IPS-18a (cell line): Measurements from ENCODE around the gene TMEM106C.

Experiments used
- H3K27ac ChIP-seq: one replicate; pipeline ENCODE4 v1.5.1; 2013; ENCODE audit warnings: low read length
- H3K27me3 ChIP-seq: one replicate; pipeline ENCODE4 v1.6.1; 2013; ENCODE audit warnings: mild to moderate bottlenecking, low read length; ENCODE audit not compliant: control insufficient read depth, insufficient read depth
- H3K36me3 ChIP-seq: one replicate; pipeline ENCODE4 v1.6.1; 2013; ENCODE audit warnings: low read depth, low read length; ENCODE audit not compliant: control insufficient read depth
- H3K4me1 ChIP-seq: one replicate; pipeline ENCODE4 v1.6.1; 2013; ENCODE audit warnings: low read depth, low read length; ENCODE audit not compliant: control insufficient read depth
- H3K4me3 ChIP-seq: one replicate; pipeline ENCODE4 v1.5.1; 2013; ENCODE audit warnings: low read length
- H3K9ac ChIP-seq: one replicate; pipeline ENCODE4 v1.6.1; 2013; ENCODE audit warnings: mild to moderate bottlenecking, low read length, moderate library complexity
- H3K9me3 ChIP-seq: one replicate; pipeline ENCODE4 v1.6.1; 2013; ENCODE audit warnings: low read depth, low read length; ENCODE audit not compliant: control insufficient read depth

The TMEM106C gene

DNA sequence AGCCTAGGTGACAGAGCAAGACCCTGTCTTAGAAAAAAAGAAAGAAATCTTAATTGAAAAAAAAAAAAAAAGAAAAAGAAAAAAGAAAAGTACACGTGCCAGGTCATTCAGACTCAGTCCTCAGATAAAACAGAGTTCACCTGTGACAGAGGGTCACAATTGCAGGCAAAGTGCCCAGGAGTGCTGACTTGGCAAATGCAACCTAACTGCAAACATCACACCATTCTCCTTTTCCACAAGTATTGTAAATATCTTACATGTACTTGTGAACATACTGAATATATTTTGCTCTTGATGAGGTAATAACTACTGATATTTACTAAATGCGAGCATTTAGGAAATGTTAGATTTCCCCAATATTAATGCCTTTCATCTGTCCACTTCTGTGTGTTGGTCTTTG, 49.9 kb downstream of the TMEM106C start:
- Histone ChIP-seq H3K27me3 (peaks cover 100% of the 10 kb centered on the region), H3K9ac (no peak overlapping the region), H3K4me3 (no peak overlapping the region), H3K27ac (no peak overlapping the region), H3K36me3 (no peaks in the 10 kb centered on the region), H3K9me3 (no peaks in the 10 kb centered on the region), H3K4me1 (no peaks in the 10 kb centered on the region)

DNA sequence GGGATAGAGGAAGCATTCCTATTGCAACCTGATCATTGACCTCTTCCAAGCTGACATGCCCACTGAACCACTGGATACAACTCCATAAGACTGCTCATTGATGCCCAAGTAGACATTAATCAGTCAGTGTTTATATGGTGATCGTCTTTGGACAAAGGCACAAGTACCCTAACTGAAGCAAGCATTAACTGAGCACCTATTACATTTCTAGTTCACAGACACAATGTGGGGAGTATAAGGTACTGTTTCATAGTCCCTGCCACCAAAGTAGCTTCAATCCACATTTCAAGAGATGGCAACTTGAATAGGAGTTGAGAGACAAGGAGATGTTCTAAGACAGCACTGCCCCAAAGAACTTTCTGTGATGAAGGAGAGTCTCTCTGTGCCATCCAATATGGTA, 51.7 kb downstream of the TMEM106C start:
- H3K36me3 ChIP-seq: no peaks in the 10 kb centered on the region
- no peaks in the 10 kb centered on the region for H3K4me1 ChIP-seq
- H3K27ac ChIP-seq: no peak overlapping the region
- H3K9me3 ChIP-seq: no peaks in the 10 kb centered on the region
- no peak overlapping the region for H3K9ac ChIP-seq
- H3K4me3 ChIP-seq: no peak overlapping the region
- peaks cover 100% of the 10 kb centered on the region for H3K27me3 ChIP-seq

DNA sequence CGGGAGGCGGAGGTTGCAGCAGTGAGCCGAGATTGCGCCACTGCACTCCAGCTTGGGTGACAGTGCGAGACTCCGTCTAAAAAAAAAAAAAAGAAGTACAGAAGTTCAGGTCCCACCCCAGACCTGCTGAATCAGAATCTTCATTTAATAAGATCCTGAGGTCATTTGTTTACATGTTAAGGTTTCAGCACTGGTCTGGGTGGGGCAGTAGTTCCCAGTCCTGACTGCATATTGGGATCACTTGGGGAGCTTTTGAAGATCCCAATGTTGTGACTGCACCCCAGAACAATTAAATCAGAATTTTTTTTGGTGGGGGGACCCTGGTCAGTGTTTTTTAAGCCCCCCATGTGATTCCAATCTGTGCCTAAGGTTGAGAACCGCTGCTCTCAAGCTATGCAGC, 52.6 kb downstream of the TMEM106C start:
- H3K27me3 ChIP-seq: peaks cover 100% of the 10 kb centered on the region

DNA sequence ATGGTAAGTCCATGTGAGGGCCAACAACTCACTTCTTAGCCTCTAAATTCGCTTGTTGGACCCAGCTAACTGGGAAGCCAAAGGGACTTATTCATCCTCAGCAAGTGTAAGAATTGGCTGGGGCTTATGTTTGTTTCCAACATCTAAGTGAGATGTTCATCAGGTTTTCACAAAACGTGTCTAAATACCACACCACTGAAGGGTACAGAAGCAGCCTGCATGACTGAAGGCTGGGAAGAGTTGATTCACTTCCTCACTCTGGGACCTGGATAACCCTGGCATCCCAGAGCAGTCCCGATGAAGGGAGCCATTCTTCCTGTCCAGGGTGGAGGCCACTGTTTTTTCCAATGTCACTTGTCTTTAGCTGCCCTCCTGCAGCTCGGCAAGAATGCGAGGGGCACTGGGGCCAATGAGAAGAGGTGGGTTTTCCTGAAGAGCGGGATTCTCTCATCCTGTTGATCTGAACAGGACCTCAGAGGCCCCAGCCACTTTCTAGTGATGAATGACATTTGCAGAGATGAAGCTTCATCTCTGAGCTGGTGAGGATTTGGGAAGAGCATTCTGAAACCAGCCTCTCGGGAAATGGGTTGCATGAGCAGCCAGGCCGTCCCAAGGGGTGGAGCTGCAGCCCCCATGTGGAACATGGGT, 53.1 kb downstream of the TMEM106C start:
- Histone ChIP-seq H3K27ac (no peak overlapping the region), H3K4me1 (no peaks in the 10 kb centered on the region), H3K9ac (no peak overlapping the region), H3K36me3 (no peaks in the 10 kb centered on the region), H3K4me3 (no peak overlapping the region), H3K27me3 (peaks cover 100% of the 10 kb centered on the region), H3K9me3 (no peaks in the 10 kb centered on the region)

More for the DNA sequence above, 52.6 kb downstream of the TMEM106C start:
- Histone ChIP-seq H3K4me1 (no peaks in the 10 kb centered on the region), H3K36me3 (no peaks in the 10 kb centered on the region), H3K4me3 (no peak overlapping the region), H3K27ac (no peak overlapping the region), H3K9me3 (no peaks in the 10 kb centered on the region), H3K9ac (no peak overlapping the region)

DNA sequence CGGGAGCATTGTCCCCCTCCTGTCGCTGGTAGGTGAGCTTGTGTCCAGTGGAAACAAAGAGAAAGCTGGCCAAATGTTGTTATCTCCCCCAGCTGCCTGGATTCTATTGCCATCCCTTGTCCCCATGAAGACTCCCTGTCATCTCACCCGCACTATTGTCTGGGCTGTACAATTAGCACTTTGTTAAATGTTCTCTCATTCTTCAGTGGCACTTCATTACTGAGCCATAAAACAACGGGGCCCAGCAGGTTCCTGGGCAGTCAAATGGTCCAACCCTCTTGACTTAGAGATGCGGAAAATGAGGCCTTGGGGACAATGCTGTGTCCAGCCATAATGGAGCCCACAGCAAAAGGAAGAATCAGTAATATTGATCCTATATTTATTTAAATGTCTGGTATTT, 54.1 kb downstream of the TMEM106C start:
- H3K4me1 ChIP-seq: peaks cover 5% of the 10 kb centered on the region
- H3K9ac ChIP-seq: no peak overlapping the region
- no peak overlapping the region for H3K4me3 ChIP-seq
- H3K36me3 ChIP-seq: no peaks in the 10 kb centered on the region
- no peak overlapping the region for H3K27ac ChIP-seq
- peaks cover 100% of the 10 kb centered on the region for H3K27me3 ChIP-seq
- H3K9me3 ChIP-seq: no peaks in the 10 kb centered on the region

DNA sequence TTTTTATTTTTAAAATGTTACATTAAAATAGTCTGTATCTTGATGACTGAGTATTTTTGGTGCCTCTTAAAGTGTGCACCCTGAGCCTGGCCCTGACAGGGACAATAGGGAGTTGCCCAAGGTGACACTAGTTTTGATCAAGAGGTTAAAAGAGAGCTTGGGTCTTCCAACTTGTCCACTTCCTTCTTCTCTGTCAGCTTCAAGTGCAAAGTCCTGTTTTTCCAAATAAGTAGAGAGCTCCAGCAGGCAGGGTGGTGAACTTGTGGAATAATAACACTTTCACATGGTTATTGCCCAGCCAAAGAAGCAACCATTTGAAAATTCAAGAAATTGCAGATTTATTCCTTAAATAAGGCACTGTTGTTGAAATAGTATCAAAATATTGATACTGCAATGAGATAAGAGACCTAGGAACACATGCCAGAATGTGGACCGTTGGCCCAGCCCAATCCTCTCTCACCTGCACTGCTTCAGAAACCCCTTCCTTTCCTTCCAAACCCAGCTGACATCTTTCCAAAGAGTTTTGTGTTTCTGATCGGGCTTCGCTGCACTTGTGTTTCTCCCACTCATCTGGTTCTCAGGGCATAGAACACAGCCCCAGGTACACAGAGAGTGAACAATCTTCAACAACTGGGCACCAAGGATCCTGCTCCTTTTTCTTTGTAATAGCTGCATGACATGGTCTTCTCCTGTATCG, 54.7 kb downstream of the TMEM106C start:
- Histone ChIP-seq H3K27ac (no peak overlapping the region), H3K9ac (no peak overlapping the region), H3K36me3 (no peaks in the 10 kb centered on the region), H3K4me3 (no peak overlapping the region), H3K27me3 (peaks cover 100% of the 10 kb centered on the region), H3K9me3 (no peaks in the 10 kb centered on the region), H3K4me1 (peaks cover 10% of the 10 kb centered on the region)
